HG02870 (cell line): ENCODE results near the gene CD58.

Experiments used
- ATAC-seq: cut with Tn5 transposase; IDR thresholded peaks from one replicate; pipeline ENCODE4 v1.9.1; 2021; ENCODE audit warnings: mild to moderate bottlenecking, moderate library complexity; ENCODE audit not compliant: unreplicated experiment

Gene CD58

GRCh38 chr1:116474921-116475849 lies 95.6 kb downstream of the CD58 start:
- no peak for ATAC-seq

- ATAC-seq = no peak
Observed at GRCh38 chr1:116472431-116472961, 98.3 kb downstream of the CD58 start.

- ATAC-seq = no peak
Observed at GRCh38 chr1:116471241-116471640, 99.6 kb downstream of the CD58 start.

GRCh38 chr1:116470671-116471070 lies 100.2 kb downstream of the CD58 start:
- no peak for ATAC-seq

- ATAC-seq = no peak
Observed at GRCh38 chr1:116466810-116467557, 103.8 kb downstream of the CD58 start.

GRCh38 chr1:116465845-116466685 lies 104.8 kb downstream of the CD58 start:
- no peak for ATAC-seq

- ATAC-seq = no peak
Observed at GRCh38 chr1:116465477-116465844, 105.4 kb downstream of the CD58 start.
